ENCODE data around the gene TMC5. TPM values are rescaled to one million over a fixed set of nuclear protein-coding genes. Genes with fewer than 3 reads are reported as not detected.

The TMC5 gene
- total and polyA plus RNA-seq, 2 donors (not counting 3 experiments of a cell fraction or from before 2014, with no cell fraction given) = not detected

GRCh38 chr16:19400711-19401110 is 17.0 kb upstream of the TMC5 start:
- Histone ChIP-seq H4K20me1 (replicated peaks; ENCODE audit: control insufficient read depth, extremely low read depth, insufficient read depth, low read length) (no peaks in the 10 kb centered on the region), H3K27me3 (ENCODE audit: control insufficient read depth in 2 of 2, insufficient read depth in 2 of 2, low read length in 2 of 2) (no peaks in the 10 kb centered on the region), H2AFZ (ENCODE audit: low read depth, low read length) (no peak overlapping the region), H3K27ac (ENCODE audit: insufficient read depth, low read depth, low read length) (no peak overlapping the region), H3K9ac (replicated peaks; ENCODE audit: extremely low read depth, insufficient read depth, low read length) (no peak overlapping the region), H3K36me3 (ENCODE audit: control insufficient read depth in 2 of 2, extremely low read depth in 1 of 2, insufficient read depth in 2 of 2, low read length in 2 of 2) (no peaks in the 10 kb centered on the region), H3K9me1 (replicated peaks; ENCODE audit: control insufficient read depth, extremely low read depth, insufficient read depth, low read length) (no peaks in the 10 kb centered on the region), H3K4me1 (ENCODE audit: control insufficient read depth, extremely low read depth, insufficient read depth, low read length) (no peaks in the 10 kb centered on the region), H3K4me2 (ENCODE audit: insufficient read depth, low read length) (no peak overlapping the region), H3K79me2 (ENCODE audit: control insufficient read depth, insufficient read depth, low read length) (no peaks in the 10 kb centered on the region), H3K4me3 (replicated peaks in 1 of 3; ENCODE audit: insufficient read depth in 1 of 3, low read depth in 1 of 3, low read length in 3 of 3) (no peak overlapping the region), H3K9me3 (replicated peaks; ENCODE audit: control insufficient read depth, insufficient read depth, low read length) (no peaks in the 10 kb centered on the region)
- ChIA-PET CTCF (interaction anchor here (1.2 kb wide), 1 partner anchor 102 kb away, joined by 5 read pairs; no protein-coding TSS in a partner anchor), POLR2A (no interaction called here)
- dilution Hi-C loops (cut with MboI; ENCODE audit: extremely low pct_ligation_motif_present, low sequenced_read_pairs) (no loop called here), intact Hi-C loops (cut with micrococcal nuclease) (loop anchor here (5.0 kb wide), 1 partner anchor 102 kb away; no protein-coding TSS in a partner anchor)
- no peak for TF ChIP-seq EZH2 (IDR thresholded peaks at IDR 0.05; ENCODE audit: borderline replicate concordance, low read depth, low read length, severe bottlenecking)
- TF ChIP-seq FOS (IDR thresholded peaks at IDR 0.05; ENCODE audit: borderline replicate concordance, insufficient read depth, low read length) = no peak
- no peak for TF ChIP-seq MYC (IDR thresholded peaks at IDR 0.05; ENCODE audit: low read depth, low read length)
- BruUV-seq (replicated peaks) = no TSS peak
- no peak for FAIRE-seq
- DNase-seq (ENCODE audit: low read depth, low spot score) = no peak

GRCh38 chr16:19406891-19407491 is 10.7 kb upstream of the TMC5 start:
- dilution Hi-C loops (cut with MboI; ENCODE audit: extremely low pct_ligation_motif_present, low sequenced_read_pairs) (no loop called here), intact Hi-C loops (cut with micrococcal nuclease) (no loop called here)
- Histone ChIP-seq H3K27ac (ENCODE audit: insufficient read depth, low read depth, low read length) (no peak overlapping the region), H3K9me3 (replicated peaks; ENCODE audit: control insufficient read depth, insufficient read depth, low read length) (no peaks in the 10 kb centered on the region), H3K9ac (replicated peaks; ENCODE audit: extremely low read depth, insufficient read depth, low read length) (no peak overlapping the region), H4K20me1 (replicated peaks; ENCODE audit: control insufficient read depth, extremely low read depth, insufficient read depth, low read length) (no peaks in the 10 kb centered on the region), H3K4me1 (ENCODE audit: control insufficient read depth, extremely low read depth, insufficient read depth, low read length) (no peaks in the 10 kb centered on the region), H3K4me2 (ENCODE audit: insufficient read depth, low read length) (no peak overlapping the region), H3K9me1 (replicated peaks; ENCODE audit: control insufficient read depth, extremely low read depth, insufficient read depth, low read length) (no peaks in the 10 kb centered on the region), H3K36me3 (ENCODE audit: control insufficient read depth in 2 of 2, extremely low read depth in 1 of 2, insufficient read depth in 2 of 2, low read length in 2 of 2) (no peaks in the 10 kb centered on the region), H3K27me3 (ENCODE audit: control insufficient read depth in 2 of 2, insufficient read depth in 2 of 2, low read length in 2 of 2) (peaks cover 9 to 11% of the 10 kb centered on the region in 2 experiments), H3K79me2 (ENCODE audit: control insufficient read depth, insufficient read depth, low read length) (no peaks in the 10 kb centered on the region), H3K4me3 (replicated peaks in 1 of 3; ENCODE audit: insufficient read depth in 1 of 3, low read depth in 1 of 3, low read length in 3 of 3) (no peak overlapping the region), H2AFZ (ENCODE audit: low read depth, low read length) (no peak overlapping the region)
- FAIRE-seq (no peak), DNase-seq (ENCODE audit: low read depth, low spot score) (no peak)
- CTCF ChIA-PET = interaction anchor here (1.0 kb wide), 1 partner anchor 96 kb away, joined by 3 read pairs; no protein-coding TSS in a partner anchor
- POLR2A ChIA-PET = no interaction called here
- TF ChIP-seq GATA2 (IDR thresholded peaks at IDR 0.05; ENCODE audit: insufficient read depth, insufficient read length, low read depth, low read length) = no peak
- no TSS peak for BruUV-seq (replicated peaks)
